ENCODE data around the gene FOXN4.

GRCh38 chr12:109334887-109335286 lies 25.8 kb upstream of the FOXN4 start:
- no peak for TF ChIP-seq CTCF (IDR thresholded peaks at IDR 0.05; ENCODE audit: insufficient read depth, low read length)
- TF ChIP-seq REST (IDR thresholded peaks at IDR 0.05; ENCODE audit: insufficient replicate concordance, low read depth), result no peak
- no peak for TF ChIP-seq POLR2AphosphoS5 (IDR thresholded peaks at IDR 0.05; ENCODE audit: low read depth)

All from HL-60 (cell line).